ENCODE data around the gene MRNIP. TPM values are rescaled to one million over a fixed set of nuclear protein-coding genes. Genes with fewer than 3 reads are reported as not detected.

MRNIP gene
- total RNA-seq, 3 donors from 2014 or later, result 14.9 to 16.1 (median 16.0) TPM

DNA sequence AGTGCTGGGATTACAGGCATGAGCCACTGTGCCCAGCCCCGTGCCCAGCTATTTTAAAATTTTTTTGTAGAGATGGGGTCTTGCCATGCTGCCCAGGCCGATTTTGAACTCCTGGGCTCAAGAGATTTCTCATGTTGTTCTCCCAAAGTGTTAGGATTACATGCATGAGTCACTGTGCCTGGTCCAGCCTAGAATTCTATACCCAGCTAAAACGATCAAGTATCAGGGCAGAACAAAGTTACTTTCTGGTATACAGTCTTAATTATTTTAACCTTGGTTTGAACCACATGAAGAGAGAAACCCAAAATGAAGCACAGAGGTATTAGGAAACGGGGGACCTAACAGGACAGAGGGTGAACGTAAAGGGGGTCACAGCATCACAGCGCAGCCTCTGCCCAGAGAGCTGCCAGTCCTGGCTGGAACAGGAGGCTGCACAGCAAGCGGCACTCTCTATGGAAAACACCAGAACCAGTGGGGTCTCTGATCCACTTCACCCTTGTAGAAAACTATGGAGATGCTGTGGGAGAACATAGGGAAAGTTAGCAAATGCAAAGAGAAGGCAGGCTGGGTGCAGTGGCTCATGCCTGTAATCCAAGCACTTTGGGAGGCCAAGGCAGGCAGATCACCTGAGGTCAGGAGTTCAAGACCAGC, 27.7 kb downstream of the MRNIP start:
- Mint-ChIP-seq H3K9me3 (no peaks in the 10 kb centered on the region), H3K4me1 (ENCODE audit: low read depth) (peaks cover 19% of the 10 kb centered on the region), H3K27me3 (ENCODE audit: low read depth) (no peaks in the 10 kb centered on the region), H3K36me3 (ENCODE audit: insufficient read depth) (peaks cover 52% of the 10 kb centered on the region), H3K4me3 (no peak overlapping the region)
- ATAC-seq (no peak), DNase-seq (no peak)

GRCh38 chr5:179829732-179830435, 28.7 kb downstream of the MRNIP start:
- Mint-ChIP-seq H3K9me3 (no peaks in the 10 kb centered on the region), H3K4me1 (ENCODE audit: low read depth) (peaks cover 13% of the 10 kb centered on the region), H3K36me3 (ENCODE audit: insufficient read depth) (peaks cover 54% of the 10 kb centered on the region), H3K4me3 (no peak overlapping the region), H3K27me3 (ENCODE audit: low read depth) (no peaks in the 10 kb centered on the region)
- DNase-seq (no peak), ATAC-seq (no peak)

- ATAC-seq (no peak), DNase-seq (no peak)
- peaks cover 20% of the 10 kb centered on the region for H3K4me1 Mint-ChIP-seq (ENCODE audit: low read depth)
- no peak overlapping the region for H3K4me3 Mint-ChIP-seq
- no peaks in the 10 kb centered on the region for H3K9me3 Mint-ChIP-seq
- peaks cover 61% of the 10 kb centered on the region for H3K36me3 Mint-ChIP-seq (ENCODE audit: insufficient read depth)
- H3K27me3 Mint-ChIP-seq (ENCODE audit: low read depth), result no peaks in the 10 kb centered on the region
These were observed 29.7 kb downstream of the MRNIP start for GRCh38 chr5:179828756-179829421.

- Mint-ChIP-seq H3K36me3 (ENCODE audit: insufficient read depth) (peaks cover 50% of the 10 kb centered on the region), H3K4me1 (ENCODE audit: low read depth) (peaks cover 28% of the 10 kb centered on the region), H3K4me3 (no peak overlapping the region), H3K9me3 (no peaks in the 10 kb centered on the region), H3K27me3 (ENCODE audit: low read depth) (no peaks in the 10 kb centered on the region)
- ATAC-seq, result peak; percentile 98
- peak; percentile 44 for DNase-seq
These were observed 30.9 kb downstream of the MRNIP start for GRCh38 chr5:179827680-179828079.

DNA sequence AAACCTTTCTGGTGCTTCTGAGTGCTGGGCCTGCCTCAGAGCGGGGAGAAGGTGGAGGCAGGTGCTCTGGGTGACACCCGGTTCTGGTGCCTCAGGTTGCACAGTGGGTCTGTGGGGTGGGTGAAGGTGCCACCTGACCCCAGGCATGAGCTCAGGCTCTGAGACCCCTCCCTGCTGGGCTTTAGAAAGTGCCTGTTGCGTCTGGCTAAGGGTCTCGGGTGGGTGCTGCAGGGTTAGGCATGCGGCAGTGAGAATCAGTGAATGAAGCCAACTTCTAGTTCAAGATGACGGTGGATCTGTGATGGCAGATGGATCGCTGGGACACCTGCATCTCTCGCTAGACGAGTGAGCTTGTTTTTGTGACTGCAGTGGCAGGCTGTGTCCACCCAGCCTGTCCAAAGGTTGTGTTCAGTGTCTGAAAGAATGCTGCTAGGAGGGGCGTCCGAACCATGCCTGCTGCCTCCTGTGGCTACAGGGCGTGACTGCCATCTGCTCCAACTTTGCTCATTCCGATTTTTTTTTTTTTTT, 32.9 kb downstream of the MRNIP start:
- Mint-ChIP-seq H3K36me3 (ENCODE audit: insufficient read depth) (peaks cover 46% of the 10 kb centered on the region), H3K9me3 (no peaks in the 10 kb centered on the region), H3K4me1 (ENCODE audit: low read depth) (peaks cover 39% of the 10 kb centered on the region), H3K4me3 (no peak overlapping the region), H3K27me3 (ENCODE audit: low read depth) (no peaks in the 10 kb centered on the region)
- DNase-seq (no peak), ATAC-seq (no peak)

DNA sequence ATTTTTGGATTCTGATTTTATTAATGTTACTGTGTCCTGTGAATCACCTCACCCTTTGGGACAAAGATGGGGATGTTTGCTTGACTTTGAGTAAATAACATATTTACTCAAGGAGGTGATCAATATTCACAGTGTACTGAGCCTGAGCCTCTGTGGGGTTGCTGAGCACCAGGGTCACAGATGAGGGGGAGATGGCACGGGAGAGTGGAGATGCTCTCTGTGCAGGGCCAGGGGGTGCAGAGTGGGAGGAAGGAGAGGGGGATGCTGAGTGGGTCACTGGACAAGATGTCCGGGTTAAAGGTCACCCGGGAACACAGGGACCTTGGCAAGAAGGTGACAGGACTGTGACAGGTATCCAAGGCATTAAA, 33.9 kb downstream of the MRNIP start:
- no peaks in the 10 kb centered on the region for H3K27me3 Mint-ChIP-seq (ENCODE audit: low read depth)
- DNase-seq, result no peak
- ATAC-seq, result no peak
- peaks cover 42% of the 10 kb centered on the region for H3K36me3 Mint-ChIP-seq (ENCODE audit: insufficient read depth)
- no peak overlapping the region for H3K4me3 Mint-ChIP-seq
- H3K4me1 Mint-ChIP-seq (ENCODE audit: low read depth), result peaks cover 45% of the 10 kb centered on the region
- no peaks in the 10 kb centered on the region for H3K9me3 Mint-ChIP-seq

DNA sequence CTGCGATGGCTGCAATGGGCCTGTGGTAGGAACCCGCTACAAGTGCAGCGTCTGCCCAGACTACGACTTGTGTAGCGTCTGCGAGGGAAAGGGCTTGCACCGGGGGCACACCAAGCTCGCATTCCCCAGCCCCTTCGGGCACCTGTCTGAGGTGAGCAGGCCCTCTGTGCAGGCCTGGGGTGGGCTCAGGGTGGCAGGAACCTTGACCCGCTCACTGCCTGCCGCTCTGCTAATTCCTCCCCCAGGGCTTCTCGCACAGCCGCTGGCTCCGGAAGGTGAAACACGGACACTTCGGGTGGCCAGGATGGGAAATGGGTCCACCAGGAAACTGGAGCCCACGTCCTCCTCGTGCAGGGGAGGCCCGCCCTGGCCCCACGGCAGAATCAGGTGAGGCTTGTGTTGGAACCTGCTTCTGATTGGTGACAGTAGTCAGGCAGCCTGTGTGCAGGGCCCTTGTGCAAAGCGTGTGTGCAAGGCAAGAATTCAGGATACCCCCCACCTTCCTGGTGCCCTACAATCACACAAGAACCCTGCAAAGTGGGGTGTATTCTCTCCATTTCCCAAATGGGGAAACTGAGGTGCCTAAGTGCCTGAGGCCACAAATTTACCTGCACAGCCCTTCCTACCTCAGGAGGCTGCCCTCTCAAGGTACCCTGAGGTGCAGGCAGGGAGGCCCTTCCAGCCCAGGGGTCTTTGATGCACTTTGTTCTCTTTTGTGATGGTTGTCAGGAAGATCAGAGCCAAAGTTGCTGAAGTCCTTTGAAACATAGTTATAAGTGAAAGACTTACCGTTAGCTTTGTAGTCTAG, 34.5 kb downstream of the MRNIP start:
- no peak for ATAC-seq
- H3K36me3 Mint-ChIP-seq (ENCODE audit: insufficient read depth), result peaks cover 37% of the 10 kb centered on the region
- H3K27me3 Mint-ChIP-seq (ENCODE audit: low read depth), result no peaks in the 10 kb centered on the region
- H3K4me1 Mint-ChIP-seq (ENCODE audit: low read depth), result peaks cover 50% of the 10 kb centered on the region
- DNase-seq, result no peak
- H3K4me3 Mint-ChIP-seq, result no peak overlapping the region
- no peaks in the 10 kb centered on the region for H3K9me3 Mint-ChIP-seq

GRCh38 chr5:179822444-179822990, 36.1 kb downstream of the MRNIP start:
- peaks cover 52% of the 10 kb centered on the region for H3K4me1 Mint-ChIP-seq (ENCODE audit: low read depth)
- ATAC-seq (no peak), DNase-seq (no peak)
- H3K9me3 Mint-ChIP-seq, result no peaks in the 10 kb centered on the region
- H3K27me3 Mint-ChIP-seq (ENCODE audit: low read depth), result no peaks in the 10 kb centered on the region
- peaks cover 25% of the 10 kb centered on the region for H3K36me3 Mint-ChIP-seq (ENCODE audit: insufficient read depth)
- H3K4me3 Mint-ChIP-seq, result peak overlapping the region; percentile 92

GRCh38 chr5:179822059-179822432, 36.6 kb downstream of the MRNIP start:
- Mint-ChIP-seq H3K36me3 (ENCODE audit: insufficient read depth) (peaks cover 22% of the 10 kb centered on the region), H3K9me3 (no peaks in the 10 kb centered on the region), H3K4me3 (peak overlapping the region; percentile 92), H3K27me3 (ENCODE audit: low read depth) (no peaks in the 10 kb centered on the region), H3K4me1 (ENCODE audit: low read depth) (peaks cover 52% of the 10 kb centered on the region)
- DNase-seq (no peak), ATAC-seq (no peak)

- no peaks in the 10 kb centered on the region for H3K9me3 Mint-ChIP-seq
- H3K4me1 Mint-ChIP-seq (ENCODE audit: low read depth), result peaks cover 49% of the 10 kb centered on the region
These were observed 37.1 kb downstream of the MRNIP start for GRCh38 chr5:179821298-179822058.

DNA sequence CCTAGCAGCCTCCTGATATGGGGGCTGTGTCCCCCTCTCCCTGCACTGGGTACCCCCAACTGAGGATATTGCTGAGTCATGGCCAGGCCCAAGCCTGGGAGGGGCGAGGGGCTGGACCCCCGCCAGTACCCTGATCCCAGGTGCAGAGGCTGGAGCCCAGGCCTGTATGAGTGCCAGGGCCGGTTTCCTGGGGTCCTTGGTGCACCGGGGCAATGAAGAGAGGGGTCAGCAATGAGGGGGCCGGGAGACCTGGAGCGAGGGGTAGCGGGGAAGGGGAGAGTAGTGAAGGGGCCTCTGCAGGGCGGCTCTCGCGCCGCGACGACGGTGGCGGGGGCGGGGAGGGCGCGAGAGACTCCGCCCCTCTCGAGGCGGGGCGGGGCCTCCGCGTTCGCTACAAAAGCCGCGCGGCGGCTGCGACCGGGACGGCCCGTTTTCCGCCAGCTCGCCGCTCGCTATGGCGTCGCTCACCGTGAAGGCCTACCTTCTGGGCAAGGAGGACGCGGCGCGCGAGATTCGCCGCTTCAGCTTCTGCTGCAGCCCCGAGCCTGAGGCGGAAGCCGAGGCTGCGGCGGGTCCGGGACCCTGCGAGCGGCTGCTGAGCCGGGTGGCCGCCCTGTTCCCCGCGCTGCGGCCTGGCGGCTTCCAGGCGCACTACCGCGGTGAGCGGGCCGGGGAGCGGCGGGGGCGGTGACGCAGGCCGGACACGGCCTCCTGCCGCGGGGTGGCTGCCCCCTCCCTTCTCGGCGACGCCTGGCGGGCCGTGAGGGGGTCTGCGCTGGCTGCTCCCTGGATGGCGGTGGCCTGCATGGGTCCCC, 37.9 kb downstream of the MRNIP start, which contains the start of gene SQSTM1:
Gene SQSTM1 (plus strand): TSS at position 423 of the 815 bp plus-strand sequence. CDS start 32 bp downstream, at position 455.
- ATAC-seq (peak; percentile 64 to 69), DNase-seq (peak; percentile 81)
- peaks cover 1% of the 10 kb centered on the region for H3K27me3 Mint-ChIP-seq (ENCODE audit: low read depth)
- peak within 1 kb of the TSS; percentile 92 for H3K4me3 Mint-ChIP-seq
- peaks cover 50% of the 10 kb centered on the region for H3K4me1 Mint-ChIP-seq (ENCODE audit: low read depth)
- H3K36me3 Mint-ChIP-seq (ENCODE audit: insufficient read depth), result peaks cover 16% of the 10 kb centered on the region
- H3K9me3 Mint-ChIP-seq, result no peaks in the 10 kb centered on the region

More at GRCh38 chr5:179821298-179822058, 37.1 kb downstream of the MRNIP start:
- Mint-ChIP-seq H3K36me3 (ENCODE audit: insufficient read depth) (peaks cover 19% of the 10 kb centered on the region), H3K27me3 (ENCODE audit: low read depth) (no peaks in the 10 kb centered on the region), H3K4me3 (peak overlapping the region; percentile 92)
- ATAC-seq (peak; percentile 71 to 76), DNase-seq (peak; percentile 74)

DNA sequence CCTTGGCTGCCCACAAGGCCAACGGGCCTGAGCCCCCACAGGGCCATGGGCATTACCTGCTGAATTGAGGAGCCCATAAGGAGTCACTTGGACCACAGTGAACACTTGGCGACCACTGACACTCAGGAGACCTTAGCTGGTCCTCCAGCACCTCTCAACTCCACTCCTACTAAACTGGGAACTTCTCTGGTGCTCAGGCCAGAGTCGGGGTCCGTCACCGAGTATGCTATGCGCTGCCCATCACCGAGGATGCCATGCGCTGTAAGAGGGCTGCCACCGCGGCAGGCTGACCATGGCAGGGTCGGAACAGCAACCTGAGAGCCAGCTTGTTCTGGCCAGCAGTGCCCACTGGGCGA, 38.5 kb downstream of the MRNIP start:
- Mint-ChIP-seq H3K4me1 (ENCODE audit: low read depth) (peaks cover 52% of the 10 kb centered on the region), H3K36me3 (ENCODE audit: insufficient read depth) (peaks cover 11% of the 10 kb centered on the region), H3K27me3 (ENCODE audit: low read depth) (peaks cover 3% of the 10 kb centered on the region), H3K9me3 (no peaks in the 10 kb centered on the region), H3K4me3 (peak overlapping the region; percentile 74)
- no peak for DNase-seq
- ATAC-seq, result no peak

Data from activated T-cell treated with anti-CD3 and anti-CD28 coated beads, Interleukin-2, amount 50 U/mL, for 4 hours (primary cell).